MM.1S (cell line): Measurements from ENCODE around the gene SKIDA1.
A peak's percentile ranks its signal among the peaks of the same experiment; 100 is the strongest.
"Not testable (repeated sequence)": the region's sequence is repeated elsewhere in the genome, so short reads cannot be mapped to it uniquely, and the experiment has no call there.

Experiments used
- DNase-seq: peaks from one replicate; pipeline ENCODE4 v3.0.0-alpha.2; 2015
- H2AFZ ChIP-seq: fragments of 300-600 bp; sonication (generic); 2 replicates; pipeline ENCODE4 v1.6.0; 2016; ENCODE audit warnings: antibody characterized with exemption, low read length
- H3F3A ChIP-seq: fragments of 300-600 bp; sonication (generic); 2 replicates; pipeline ENCODE4 v1.6.1; 2016; ENCODE audit warnings: mild to moderate bottlenecking, antibody characterized with exemption, low read length, moderate library complexity, mixed read lengths; ENCODE audit not compliant: insufficient read depth
- H3K27ac ChIP-seq: fragments of 300-600 bp; sonication (generic); 2 replicates; pipeline ENCODE4 v1.5.1; 2016; ENCODE audit warnings: mild to moderate bottlenecking, low read length
- H3K27me3 ChIP-seq: fragments of 300-600 bp; sonication (generic); replicated peaks from 2 replicates; pipeline ENCODE4 v1.6.0; 2016; ENCODE audit warnings: low read length; ENCODE audit not compliant: insufficient read depth
- H3K36me3 ChIP-seq: fragments of 300-600 bp; sonication (generic); replicated peaks from 2 replicates; pipeline ENCODE4 v1.6.1; 2016; ENCODE audit warnings: mild to moderate bottlenecking, low read length, mixed read lengths; ENCODE audit not compliant: insufficient read depth
- H3K4me1 ChIP-seq: fragments of 300-600 bp; sonication (generic); 2 replicates; pipeline ENCODE4 v1.6.1; 2016; ENCODE audit warnings: low read length, mixed read lengths
- H3K4me2 ChIP-seq: fragments of 300-600 bp; sonication (generic); 2 replicates; pipeline ENCODE4 v1.6.0; 2016; ENCODE audit warnings: low read depth, low read length
- H3K4me3 ChIP-seq: fragments of 300-600 bp; sonication (generic); 2 replicates; pipeline ENCODE4 v1.5.1; 2016; ENCODE audit warnings: low read length, mixed read lengths
- H3K79me2 ChIP-seq: fragments of 300-600 bp; sonication (generic); 2 replicates; pipeline ENCODE4 v1.6.1; 2016; ENCODE audit warnings: mixed run types, low read length, mixed read lengths
- H3K9ac ChIP-seq: fragments of 300-600 bp; sonication (generic); 2 replicates; pipeline ENCODE4 v1.6.1; 2016; ENCODE audit warnings: low read length, mixed read lengths
- H3K9me2 ChIP-seq: fragments of 300-600 bp; sonication (generic); replicated peaks from 2 replicates; pipeline ENCODE4 v1.6.1; 2016; ENCODE audit warnings: mild to moderate bottlenecking, low read length, mixed read lengths; ENCODE audit not compliant: insufficient read depth
- H3K9me3 ChIP-seq: fragments of 300-600 bp; sonication (generic); replicated peaks from 2 replicates; pipeline ENCODE4 v1.6.1; 2016; ENCODE audit warnings: mild to moderate bottlenecking, low read length, mixed read lengths; ENCODE audit not compliant: insufficient read depth
- H4K20me1 ChIP-seq: fragments of 300-600 bp; sonication (generic); 2 replicates; pipeline ENCODE4 v1.6.1; 2016; ENCODE audit warnings: mild to moderate bottlenecking, low read length, moderate library complexity, mixed read lengths; ENCODE audit not compliant: insufficient read depth
- CTCF ChIP-seq: fragments of 300-600 bp; sonication (generic); IDR thresholded peaks from 2 replicates; pipeline ENCODE4 v1.5.1; 2016; ENCODE audit warnings: antibody characterized with exemption, low read length, mixed read lengths
- EZH2 ChIP-seq: fragments of 300-600 bp; sonication (generic); optimal IDR thresholded peaks from 2 replicates; pipeline ENCODE3; 2017; ENCODE audit warnings: low read depth, mild to moderate bottlenecking, antibody characterized with exemption, low read length, mixed read lengths
- EZH2phosphoT487 ChIP-seq: fragments of 300-600 bp; sonication (generic); IDR thresholded peaks from 2 replicates; pipeline ENCODE4 v1.6.1; 2018; ENCODE audit warnings: antibody characterized with exemption, low read length

The SKIDA1 gene

GRCh38 chr10:21525367-21526187 is at the start of gene SKIDA1:
Gene SKIDA1, minus strand, starts transcription at chr10:21525682. Its CDS starts 7,860 bp downstream, at chr10:21517822.
- Histone ChIP-seq H3K27me3 (peaks cover 24% of the 10 kb centered on the region), H2AFZ (peak within 1 kb of the TSS; percentile 94), H3K79me2 (no peaks in the 10 kb centered on the region), H3F3A (peaks cover 23% of the 10 kb centered on the region), H4K20me1 (no peaks in the 10 kb centered on the region), H3K9me2 (no peaks in the 10 kb centered on the region), H3K9ac (peak within 1 kb of the TSS; percentile 62), H3K9me3 (no peaks in the 10 kb centered on the region), H3K36me3 (no peaks in the 10 kb centered on the region), H3K4me3 (peak within 1 kb of the TSS; percentile 63), H3K4me2 (peak within 1 kb of the TSS; percentile 92), H3K27ac (peak within 1 kb of the TSS; percentile 56; the same call in 1 of the 2 replicates), H3K4me1 (peaks cover 8% of the 10 kb centered on the region; the same call in 1 of the 2 replicates)
- TF ChIP-seq EZH2 (no peak), EZH2phosphoT487 (no peak), CTCF (no peak)
- DNase-seq = peak; percentile 48

GRCh38 chr10:21574514-21574913 is 49.0 kb upstream of the SKIDA1 start:
- not testable (repeated sequence) for H3K36me3 ChIP-seq, H2AFZ ChIP-seq, H3K27ac ChIP-seq, H3K4me2 ChIP-seq, H3K4me3 ChIP-seq, H3K27me3 ChIP-seq, DNase-seq, H3K9me3 ChIP-seq, H3K9me2 ChIP-seq, H3K9ac ChIP-seq, H3F3A ChIP-seq, H4K20me1 ChIP-seq
- H3K4me1 ChIP-seq = 0 out of 2 replicates have a peak, but pooled peaks cover 10% of the 10 kb centered on the region
- peaks cover 93% of the 10 kb centered on the region for H3K79me2 ChIP-seq

- 0 out of 2 replicates have a peak, but pooled peaks cover 10% of the 10 kb centered on the region for H3K4me1 ChIP-seq
- no peaks in the 10 kb centered on the region for H3K27me3 ChIP-seq
- no peak for TF ChIP-seq CTCF
- TF ChIP-seq EZH2 = no peak
- no peak for TF ChIP-seq EZH2phosphoT487
- no peak overlapping the region for H3K27ac ChIP-seq
- H3K4me2 ChIP-seq = no peak overlapping the region
- H3K36me3 ChIP-seq = no peaks in the 10 kb centered on the region
- no peaks in the 10 kb centered on the region; the same call in 1 of the 2 replicates for H3F3A ChIP-seq
- no peak overlapping the region for H3K9ac ChIP-seq
- no peak for DNase-seq
- no peaks in the 10 kb centered on the region for H3K9me2 ChIP-seq
- H3K9me3 ChIP-seq = no peaks in the 10 kb centered on the region
- H3K4me3 ChIP-seq = no peak overlapping the region
- H3K79me2 ChIP-seq = peaks cover 89% of the 10 kb centered on the region
- H2AFZ ChIP-seq = no peak overlapping the region
- 0 out of 2 replicates have a peak, but pooled peaks cover 2% of the 10 kb centered on the region for H4K20me1 ChIP-seq
Observed at GRCh38 chr10:21572578-21572977, 47.1 kb upstream of the SKIDA1 start.
